GM12891 (cell line): Measurements from ENCODE around the gene ANKRD44.

Experiments
- POLR2A ChIP-seq: IDR thresholded peaks from 2 replicates; pipeline ENCODE4 v1.6.1; 2011; ENCODE audit warnings: low read depth, low read length, control low read depth
- POLR2AphosphoS5 ChIP-seq: IDR thresholded peaks from 2 replicates; pipeline ENCODE4 v1.6.1; 2011; ENCODE audit warnings: low read depth, low read length, control low read depth
- TAF1 ChIP-seq: IDR thresholded peaks from 2 replicates; pipeline ENCODE4 v1.6.1; 2011; ENCODE audit warnings: low read depth, low read length, control low read depth

GRCh38 chr2:197079832-197080555 lies 230.6 kb downstream of the ANKRD44 start:
- no peak for TF ChIP-seq POLR2A
- TF ChIP-seq POLR2AphosphoS5, result no peak
- TF ChIP-seq TAF1, result no peak
